CD4-positive, alpha-beta memory T cell (primary cell): ENCODE data around the gene RNF144A. TPM values are rescaled to one million over a fixed set of nuclear protein-coding genes. Genes with fewer than 3 reads are reported as not detected.

Experiments used
- CTCF ChIA-PET: fragments of 350-600 bp; sonication (Branson Sonifier 250); formaldehyde crosslinking; loops from one replicate; lab custom pipeline; 2021; ENCODE audit warnings: inconsistent platforms; ENCODE audit not compliant: partially characterized antibody; lab: Charles Lee
- POLR2A ChIA-PET: fragments of 350-600 bp; sonication (Branson Sonifier 250); formaldehyde crosslinking; loops from one replicate; lab custom pipeline; 2021; ENCODE audit not compliant: partially characterized antibody; lab: Charles Lee
- DNase-seq, 5 donors: peaks; one replicate each; pipeline versions ENCODE4 v3.0.0 to v3.0.0-alpha.2; 2020 to 2022; ENCODE audit warnings: mixed read lengths in 1 of 5
- H3K27ac ChIP-seq: one replicate; pipeline ENCODE4 v1.7.0; 2013; ENCODE audit warnings: low read depth, low read length
- H3K27me3 ChIP-seq: 2 replicates; pipeline ENCODE4 v1.7.0; 2013; ENCODE audit warnings: mild to moderate bottlenecking, low read length, moderate library complexity; ENCODE audit not compliant: insufficient read depth
- H3K36me3 ChIP-seq: 2 replicates; pipeline ENCODE4 v1.7.0; 2013; ENCODE audit warnings: mild to moderate bottlenecking, low read length, moderate library complexity; ENCODE audit not compliant: insufficient read depth
- H3K4me1 ChIP-seq: 2 replicates; pipeline ENCODE4 v1.7.0; 2013; ENCODE audit warnings: mild to moderate bottlenecking, low read length, moderate library complexity; ENCODE audit not compliant: insufficient read depth
- H3K4me3 ChIP-seq, 2 donors: one replicate each; pipeline ENCODE4 v1.7.0; 2013; ENCODE audit warnings: low read length in 2 of 2, mild to moderate bottlenecking in 1 of 2
- H3K9me3 ChIP-seq, 2 donors: one replicate each; pipeline ENCODE4 v1.7.0; 2013; ENCODE audit warnings: low read length in 2 of 2, control low read depth in 1 of 2; ENCODE audit not compliant: control insufficient read depth in 1 of 2
- H3K27ac Mint-ChIP-seq, 7 donors: one replicate each; pipeline ENCODE4 v1.8.0; 2020 to 2021; ENCODE audit warnings: mixed read lengths in 7 of 7, mild to moderate bottlenecking in 6 of 7, inconsistent platforms in 3 of 7, moderate library complexity in 3 of 7
- H3K27me3 Mint-ChIP-seq, 2 donors: one replicate each; pipeline ENCODE4 v1.8.0; 2020 to 2021; ENCODE audit warnings: mixed read lengths in 2 of 2
- H3K36me3 Mint-ChIP-seq, 2 donors: one replicate each; pipeline ENCODE4 v1.8.0; 2020 to 2021; ENCODE audit warnings: mixed read lengths in 2 of 2, inconsistent platforms in 1 of 2, mild to moderate bottlenecking in 1 of 2
- H3K4me1 Mint-ChIP-seq, 4 donors: one replicate each; pipeline ENCODE4 v1.8.0; 2020 to 2021; ENCODE audit warnings: mixed read lengths in 4 of 4, mild to moderate bottlenecking in 1 of 4
- H3K4me3 Mint-ChIP-seq, 8 donors: one replicate each; pipeline ENCODE4 v1.8.0; 2020 to 2021; ENCODE audit warnings: mixed read lengths in 8 of 8, mild to moderate bottlenecking in 7 of 8, moderate library complexity in 6 of 8, inconsistent platforms in 3 of 8
- H3K9me3 Mint-ChIP-seq, 8 donors: one replicate each; pipeline ENCODE4 v1.8.0; 2020 to 2021; ENCODE audit warnings: mixed read lengths in 8 of 8, mild to moderate bottlenecking in 5 of 8, inconsistent platforms in 3 of 8, moderate library complexity in 1 of 8
- intact Hi-C: fragments of 100-400 bp; cut with micrococcal nuclease; formaldehyde crosslinking; loops from one replicate; pipeline ENCODE4 v1.15.1; 2023
- polyA plus RNA-seq, 2 donors: library from polyadenylated mRNA; unstranded; fragments of 300-500 nt; fragmentation: Illumina TruSeq; gene quantifications; one replicate each; pipeline ENCODE4 v1.2.3, GENCODE V29; 2021
- total RNA-seq, 2 experiments: library from RNA; stranded (reverse); gene quantifications; one replicate each; pipeline ENCODE4 v1.2.3, GENCODE V29; 2021

The RNF144A gene
- total and polyA plus RNA-seq, 4 experiments from 2014 or later, result 3.9 to 41.1 (median 23.8) TPM

DNA sequence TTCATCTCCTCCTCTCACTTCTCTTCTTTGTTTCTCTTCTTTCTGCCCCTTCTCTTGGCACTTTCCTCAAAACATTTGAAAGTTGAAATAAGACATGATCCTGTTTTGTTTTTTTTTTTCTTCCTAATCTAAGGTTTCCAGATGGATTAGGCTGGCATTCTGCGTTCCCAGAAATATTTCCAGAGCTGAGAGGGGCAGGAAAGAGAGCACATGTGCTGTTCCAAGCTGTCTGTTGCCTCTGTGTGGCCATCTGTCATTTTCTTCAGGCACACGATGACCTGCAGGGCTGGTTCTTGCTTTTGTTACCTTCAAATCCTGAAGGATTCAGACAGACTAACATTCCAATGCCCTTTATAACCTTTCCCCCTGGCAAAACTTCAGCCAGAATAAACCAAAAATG lies 142.9 kb downstream of the RNF144A start:
- no peak for DNase-seq
- peak overlapping the region in 4 of 8 donors; percentile 4 to 52 (median 9) for H3K4me3 Mint-ChIP-seq
- Histone ChIP-seq H3K27me3 (no peaks in the 10 kb centered on the region), H3K27ac (no peak overlapping the region), H3K36me3 (no peaks in the 10 kb centered on the region), H3K4me1 (peaks cover 46% of the 10 kb centered on the region), H3K4me3 (no peak overlapping the region), H3K9me3 (no peaks in the 10 kb centered on the region)
- CTCF ChIA-PET, result interaction anchor here (1.5 to 7.8 kb wide), 3 partner anchors 17 to 163 kb away, joined by 4 to 74 read pairs (median 20); no protein-coding TSS in a partner anchor
- H3K36me3 Mint-ChIP-seq, result peaks cover 13 to 25% of the 10 kb centered on the region in 2 donors
- intact Hi-C loops, result no loop called here
- POLR2A ChIA-PET, result interaction anchor here (1.2 kb wide), 1 partner anchor 15 kb away, joined by 4 read pairs; no protein-coding TSS in a partner anchor
- H3K9me3 Mint-ChIP-seq, result peaks cover 0 to 19% (median 12%) of the 10 kb centered on the region in 8 donors
- no peaks in the 10 kb centered on the region for H3K27me3 Mint-ChIP-seq
- H3K27ac Mint-ChIP-seq, result peak overlapping the region in 6 of 7 donors; percentile 44 to 91 (median 86)
- H3K4me1 Mint-ChIP-seq, result peaks cover 0 to 31% (median 26%) of the 10 kb centered on the region in 4 donors

DNA sequence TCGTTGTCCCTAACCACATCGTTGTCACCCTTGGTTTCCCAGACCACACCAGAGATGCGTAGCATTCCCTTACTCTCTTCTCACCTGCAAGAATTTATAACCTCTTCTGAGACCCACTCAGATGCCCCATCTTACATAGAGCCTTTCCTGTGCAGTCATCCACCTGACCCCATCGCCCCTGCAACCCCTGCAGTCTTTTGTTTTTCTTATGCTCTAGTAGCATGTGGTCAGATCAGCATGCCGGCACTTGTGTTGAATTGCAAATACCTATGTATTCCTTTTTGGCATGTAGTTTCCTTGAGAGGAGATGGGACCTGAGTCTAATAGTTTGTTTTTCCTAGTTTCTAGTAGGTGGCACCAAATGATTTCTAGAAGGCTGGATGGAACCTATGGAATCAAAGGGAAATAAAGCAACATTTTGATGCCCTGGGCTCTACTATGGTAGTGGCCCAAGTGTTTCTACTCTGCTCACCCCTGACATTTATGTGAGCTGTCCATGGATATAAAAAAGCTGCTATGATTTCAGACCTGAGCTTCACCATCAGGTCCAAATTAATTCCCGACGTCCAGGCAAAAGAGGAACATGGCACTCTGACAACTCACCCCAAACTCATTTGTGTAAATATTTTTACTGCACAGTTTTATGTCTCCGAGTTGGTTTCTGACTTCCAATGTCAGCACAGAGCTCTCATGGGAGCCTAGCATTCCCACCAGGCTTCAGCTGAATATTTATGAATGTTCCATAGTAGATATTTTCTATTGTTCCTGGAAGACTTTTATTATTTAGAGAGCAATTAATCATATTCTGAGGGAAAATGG lies 143.6 kb downstream of the RNF144A start:
- Mint-ChIP-seq H3K4me3 (peak overlapping the region in 2 of 8 donors; percentile 4 to 63), H3K36me3 (peaks cover 14 to 25% of the 10 kb centered on the region in 2 donors), H3K4me1 (peaks cover 0 to 31% (median 26%) of the 10 kb centered on the region in 4 donors), H3K27ac (peak overlapping the region in 6 of 7 donors; percentile 1 to 86 (median 32)), H3K27me3 (no peaks in the 10 kb centered on the region), H3K9me3 (peaks cover 0 to 19% (median 12%) of the 10 kb centered on the region in 8 donors)
- H3K4me1 ChIP-seq, result peaks cover 41% of the 10 kb centered on the region
- no peaks in the 10 kb centered on the region for H3K9me3 ChIP-seq
- H3K36me3 ChIP-seq, result no peaks in the 10 kb centered on the region
- CTCF ChIA-PET, result interaction anchor here (1.0 to 7.8 kb wide), 4 partner anchors 14 to 37 kb away, joined by 3 to 74 read pairs (median 13); no protein-coding TSS in a partner anchor
- intact Hi-C loops, result no loop called here
- no peak for DNase-seq
- no peak overlapping the region for H3K4me3 ChIP-seq
- H3K27ac ChIP-seq, result no peak overlapping the region
- POLR2A ChIA-PET, result no interaction called here
- H3K27me3 ChIP-seq, result no peaks in the 10 kb centered on the region

DNA sequence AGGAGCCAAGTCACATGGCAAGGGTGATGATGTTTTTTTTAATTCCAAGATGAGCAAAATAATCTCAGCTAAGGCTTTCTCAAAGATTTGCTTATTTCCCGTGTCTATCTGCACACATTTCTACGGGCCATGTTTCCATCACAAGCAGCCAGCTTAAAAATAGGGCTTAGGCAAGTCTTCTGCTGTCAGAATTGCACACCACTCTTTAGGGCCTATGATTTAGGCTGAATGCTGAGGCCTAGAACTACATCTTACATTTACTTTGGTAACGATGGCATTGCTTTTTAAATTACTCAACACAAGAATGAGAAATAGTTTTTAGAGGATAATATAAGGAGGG lies 144.2 kb downstream of the RNF144A start:
- H3K27ac ChIP-seq, result no peak overlapping the region
- Mint-ChIP-seq H3K4me3 (no peak overlapping the region), H3K36me3 (peaks cover 14 to 25% of the 10 kb centered on the region in 2 donors), H3K27ac (peak overlapping the region in 1 of 7 donors; percentile 53), H3K4me1 (peaks cover 0 to 31% (median 26%) of the 10 kb centered on the region in 4 donors), H3K9me3 (peaks cover 0 to 19% (median 12%) of the 10 kb centered on the region in 8 donors), H3K27me3 (no peaks in the 10 kb centered on the region)
- no peaks in the 10 kb centered on the region for H3K9me3 ChIP-seq
- no peaks in the 10 kb centered on the region for H3K36me3 ChIP-seq
- no peak overlapping the region for H3K4me3 ChIP-seq
- CTCF ChIA-PET, result interaction anchor here (1.0 to 7.8 kb wide), 3 partner anchors 15 to 36 kb away, joined by 3 to 74 read pairs (median 6); no protein-coding TSS in a partner anchor
- DNase-seq, result no peak
- H3K4me1 ChIP-seq, result peaks cover 35% of the 10 kb centered on the region
- no peaks in the 10 kb centered on the region for H3K27me3 ChIP-seq
- intact Hi-C loops, result no loop called here
- POLR2A ChIA-PET, result no interaction called here

DNA sequence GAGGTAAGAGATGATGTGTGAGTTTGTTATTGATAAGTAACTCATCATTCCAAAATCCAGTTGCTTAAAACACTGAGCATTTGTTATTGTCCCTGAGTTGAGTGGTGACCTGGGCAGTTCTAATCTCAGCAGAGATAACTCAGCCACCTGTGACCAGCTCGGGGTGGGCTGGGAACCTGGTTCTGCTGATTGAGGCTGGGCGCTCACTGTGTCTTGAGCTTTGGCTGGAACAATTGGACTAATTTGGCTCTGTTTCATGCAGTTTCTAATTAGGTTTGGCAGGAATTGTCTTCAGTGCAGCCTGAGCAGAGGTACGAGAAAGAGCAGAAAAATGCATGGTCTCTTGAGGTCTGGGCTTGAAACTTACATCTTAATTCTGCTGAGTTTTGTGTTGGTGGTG lies 144.7 kb downstream of the RNF144A start:
- CTCF ChIA-PET, result interaction anchor here (1.0 to 7.8 kb wide), 2 partner anchors 15 to 19 kb away, joined by 3 to 74 read pairs; no protein-coding TSS in a partner anchor

DNA sequence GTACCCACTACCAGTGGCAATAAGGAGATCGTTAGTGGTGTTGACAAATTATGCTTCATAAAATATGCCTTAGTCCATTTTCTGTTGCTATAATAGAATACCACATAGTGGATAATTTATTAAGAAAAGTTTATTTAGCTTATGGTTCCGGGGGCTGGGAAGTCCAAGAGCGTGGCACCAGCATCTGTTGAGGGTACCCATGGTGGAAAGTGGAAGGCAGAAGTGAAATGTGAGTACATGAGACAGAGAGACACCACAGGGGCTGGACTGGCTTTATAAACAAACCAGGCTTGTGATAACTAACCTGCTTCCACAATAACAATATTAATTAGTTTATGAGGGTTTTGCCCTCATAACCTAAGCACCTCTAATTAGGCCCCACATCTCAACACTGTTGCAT lies 146.6 kb downstream of the RNF144A start:
- Mint-ChIP-seq H3K9me3 (peaks cover 0 to 19% (median 12%) of the 10 kb centered on the region in 8 donors), H3K27me3 (no peaks in the 10 kb centered on the region), H3K27ac (no peak overlapping the region), H3K4me3 (no peak overlapping the region), H3K4me1 (peaks cover 0 to 20% (median 16%) of the 10 kb centered on the region in 4 donors), H3K36me3 (peaks cover 16 to 25% of the 10 kb centered on the region in 2 donors)
- no peaks in the 10 kb centered on the region for H3K27me3 ChIP-seq
- H3K27ac ChIP-seq, result no peak overlapping the region
- no peaks in the 10 kb centered on the region for H3K9me3 ChIP-seq
- POLR2A ChIA-PET, result no interaction called here
- H3K4me1 ChIP-seq, result peaks cover 11% of the 10 kb centered on the region
- no peak overlapping the region for H3K4me3 ChIP-seq
- CTCF ChIA-PET, result interaction anchor here (1.1 to 7.8 kb wide), 3 partner anchors 21 to 167 kb away, joined by 3 to 74 read pairs (median 4); no protein-coding TSS in a partner anchor
- intact Hi-C loops, result no loop called here
- DNase-seq, result no peak
- no peaks in the 10 kb centered on the region for H3K36me3 ChIP-seq

More for the DNA sequence above, 144.7 kb downstream of the RNF144A start:
- H3K27me3 Mint-ChIP-seq, result no peaks in the 10 kb centered on the region
- H3K4me3 ChIP-seq, result no peak overlapping the region
- H3K27ac Mint-ChIP-seq, result peak overlapping the region in 1 of 7 donors; percentile 44
- no peaks in the 10 kb centered on the region for H3K36me3 ChIP-seq
- intact Hi-C loops, result no loop called here
- peaks cover 30% of the 10 kb centered on the region for H3K4me1 ChIP-seq
- POLR2A ChIA-PET, result no interaction called here
- peaks cover 0 to 19% (median 12%) of the 10 kb centered on the region in 8 donors for H3K9me3 Mint-ChIP-seq
- peaks cover 0 to 30% (median 26%) of the 10 kb centered on the region in 4 donors for H3K4me1 Mint-ChIP-seq
- DNase-seq, result no peak
- no peak overlapping the region for H3K27ac ChIP-seq
- H3K4me3 Mint-ChIP-seq, result no peak overlapping the region
- no peaks in the 10 kb centered on the region for H3K27me3 ChIP-seq
- no peaks in the 10 kb centered on the region for H3K9me3 ChIP-seq
- peaks cover 14 to 25% of the 10 kb centered on the region in 2 donors for H3K36me3 Mint-ChIP-seq

DNA sequence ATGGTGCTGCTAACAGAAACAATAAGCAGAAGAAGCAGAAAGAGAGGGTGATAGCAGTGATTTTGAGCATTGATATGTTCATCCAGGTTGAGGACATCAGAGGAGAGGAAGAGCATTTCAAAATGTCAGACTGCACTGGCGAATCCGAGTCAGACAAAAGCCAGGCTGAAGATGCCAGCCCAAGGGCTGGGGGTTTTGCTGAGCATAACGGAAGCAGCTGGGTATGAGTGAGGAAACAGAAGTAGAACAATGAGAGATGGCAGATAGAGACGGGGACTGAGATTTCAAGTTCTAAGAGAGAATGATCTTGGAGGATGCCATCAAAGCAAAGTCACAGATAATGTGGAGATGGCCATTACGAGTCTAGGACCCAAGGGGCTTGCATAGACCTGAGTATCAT lies 151.2 kb downstream of the RNF144A start:
- no peaks in the 10 kb centered on the region for H3K27me3 ChIP-seq
- no peaks in the 10 kb centered on the region for H3K4me1 ChIP-seq
- Mint-ChIP-seq H3K9me3 (peaks cover 0 to 12% (median 6%) of the 10 kb centered on the region in 8 donors), H3K4me1 (peaks cover 0 to 5% (median under 1%) of the 10 kb centered on the region in 4 donors), H3K27me3 (no peaks in the 10 kb centered on the region), H3K36me3 (peaks cover 11 to 15% of the 10 kb centered on the region in 2 donors), H3K27ac (peak overlapping the region in 2 of 7 donors; percentile 39), H3K4me3 (no peak overlapping the region)
- CTCF ChIA-PET, result interaction anchor here (1.9 to 3.2 kb wide), 2 partner anchors 24 to 28 kb away, joined by 13 read pairs; no protein-coding TSS in a partner anchor
- H3K4me3 ChIP-seq, result no peak overlapping the region
- POLR2A ChIA-PET, result no interaction called here
- H3K27ac ChIP-seq, result no peak overlapping the region
- no peaks in the 10 kb centered on the region for H3K9me3 ChIP-seq
- H3K36me3 ChIP-seq, result no peaks in the 10 kb centered on the region
- intact Hi-C loops, result no loop called here
- no peak for DNase-seq

DNA sequence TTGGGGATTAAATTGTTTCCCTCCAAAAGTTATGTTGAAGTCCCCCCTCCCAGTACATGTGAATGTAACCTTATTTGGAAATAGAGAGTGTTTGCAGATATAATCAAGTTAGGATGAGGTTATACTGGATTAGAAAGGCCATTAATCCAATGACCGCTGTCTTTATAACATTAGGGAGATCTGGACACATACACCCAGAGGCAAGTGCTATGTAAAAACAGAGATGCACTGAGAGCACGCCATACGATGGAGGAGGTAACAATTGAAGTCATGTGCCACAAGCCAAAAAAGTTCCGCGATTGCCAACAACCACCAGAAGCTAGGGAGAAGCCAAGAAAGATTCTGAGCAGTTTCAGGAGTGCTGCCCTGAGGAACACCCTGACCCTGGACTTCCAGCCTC lies 153.3 kb downstream of the RNF144A start:
- Mint-ChIP-seq H3K4me3 (no peak overlapping the region), H3K27ac (no peak overlapping the region), H3K9me3 (no peaks in the 10 kb centered on the region), H3K4me1 (peaks cover 0 to 5% (median under 1%) of the 10 kb centered on the region in 4 donors), H3K27me3 (no peaks in the 10 kb centered on the region), H3K36me3 (peaks cover 6 to 8% of the 10 kb centered on the region in 2 donors)
- no peak overlapping the region for H3K4me3 ChIP-seq
- no peaks in the 10 kb centered on the region for H3K27me3 ChIP-seq
- intact Hi-C loops, result no loop called here
- ChIA-PET POLR2A (no interaction called here), CTCF (interaction anchor here (1.5 to 3.2 kb wide), 3 partner anchors 11 to 26 kb away, joined by 3 to 13 read pairs (median 13); no protein-coding TSS in a partner anchor)
- no peaks in the 10 kb centered on the region for H3K9me3 ChIP-seq
- no peaks in the 10 kb centered on the region for H3K4me1 ChIP-seq
- no peaks in the 10 kb centered on the region for H3K36me3 ChIP-seq
- no peak for DNase-seq
- H3K27ac ChIP-seq, result no peak overlapping the region
